CD4-positive, alpha-beta T cell (primary cell): ENCODE measurements around the gene PACSIN1. TPM values are rescaled to one million over a fixed set of nuclear protein-coding genes. Genes with fewer than 3 reads are reported as not detected.

Experiments
- ATAC-seq: fragments of 200-7000 bp; cut with Tn5 transposase; one replicate; pipeline ENCODE4 v1.10.0; 2022; ENCODE audit warnings: mild to moderate bottlenecking; ENCODE audit not compliant: poor library complexity
- CTCF ChIA-PET: fragments of 350-600 bp; sonication (Branson Sonifier 250); formaldehyde crosslinking; loops from one replicate; lab custom pipeline; 2021; ENCODE audit warnings: antibody characterized with exemption, inconsistent platforms; lab: Charles Lee
- POLR2A ChIA-PET: fragments of 350-600 bp; sonication (Branson Sonifier 250); formaldehyde crosslinking; loops from one replicate; lab custom pipeline; 2021; ENCODE audit warnings: antibody characterized with exemption, inconsistent platforms; lab: Charles Lee
- DNase-seq, 14 experiments: peaks; one replicate each; pipeline ENCODE4 v3.0.0-alpha.2; 2013 to 2020; ENCODE audit warnings: mixed read lengths in 2 of 14
- H3K27ac ChIP-seq, 2 donors: one replicate each; pipeline versions ENCODE4 v1.5.1 to v1.7.0; 2013; ENCODE audit warnings: low read length in 2 of 2, low read depth in 1 of 2, mild to moderate bottlenecking in 1 of 2
- H3K27me3 ChIP-seq, 2 experiments: 1 replicate in 1 of 2; 2 replicates in 1 of 2; pipeline versions ENCODE4 v1.6.1 to v1.7.0; 2013; ENCODE audit warnings: low read length in 2 of 2, control low read depth in 1 of 2, mild to moderate bottlenecking in 1 of 2, moderate library complexity in 1 of 2; ENCODE audit not compliant: insufficient read depth in 2 of 2, control insufficient read depth in 1 of 2
- H3K36me3 ChIP-seq: one replicate; pipeline ENCODE4 v1.6.1; 2013; ENCODE audit warnings: low read length, control low read depth; ENCODE audit not compliant: insufficient read depth
- H3K4me1 ChIP-seq: one replicate; pipeline ENCODE4 v1.6.1; 2013; ENCODE audit warnings: low read length, control low read depth; ENCODE audit not compliant: insufficient read depth
- H3K4me3 ChIP-seq: one replicate; pipeline ENCODE4 v1.5.1; 2013; ENCODE audit warnings: mild to moderate bottlenecking, low read length, moderate library complexity
- H3K9me3 ChIP-seq, 2 experiments: 1 replicate in 1 of 2; 2 replicates in 1 of 2; pipeline versions ENCODE4 v1.6.1 to v1.7.0; 2013; ENCODE audit warnings: low read length in 2 of 2, mild to moderate bottlenecking in 2 of 2, control low read depth in 1 of 2, moderate library complexity in 1 of 2; ENCODE audit not compliant: control insufficient read depth in 1 of 2, insufficient read depth in 1 of 2
- H3K27ac Mint-ChIP-seq: one replicate; pipeline ENCODE4 v1.8.0; 2020; ENCODE audit warnings: mixed read lengths
- H3K27me3 Mint-ChIP-seq: one replicate; pipeline ENCODE4 v1.8.0; 2021; ENCODE audit warnings: mixed read lengths
- H3K36me3 Mint-ChIP-seq: one replicate; pipeline ENCODE4 v1.8.0; 2021; ENCODE audit warnings: low read depth, mixed read lengths
- H3K4me1 Mint-ChIP-seq: one replicate; pipeline ENCODE4 v1.8.0; 2021; ENCODE audit warnings: low read depth, mixed read lengths
- H3K4me3 Mint-ChIP-seq: one replicate; pipeline ENCODE4 v1.8.0; 2020; ENCODE audit warnings: mild to moderate bottlenecking, mixed read lengths
- H3K9me3 Mint-ChIP-seq: one replicate; pipeline ENCODE4 v1.8.0; 2020; ENCODE audit warnings: mixed read lengths
- intact Hi-C, 2 experiments: fragments of 100-400 bp; cut with DNase I in 1 of 2; cut with micrococcal nuclease in 1 of 2; formaldehyde crosslinking; loops; one replicate each; pipeline versions ENCODE4 v1.15.1 to v1.9.0; 2023 to 2025; cut with DNase I, micrococcal nuclease
- total RNA-seq, 174 experiments: library from RNA in 2 of 174; stranded (reverse) in 2 of 174; gene quantifications; one replicate each; pipeline ENCODE4 v1.2.3 and lab custom pipeline; 2021 to 2026
- TF ChIP-seq, protein P1 (sequence below): fragments of 200-600 bp; IDR thresholded peaks from one replicate; pipeline ENCODE4 v1.8.0; 2022; ENCODE audit warnings: antibody characterized with exemption, mild to moderate bottlenecking

The PACSIN1 gene
- total RNA-seq, 2 experiments from 2014 or later = 1.3 to 1.4 TPM

DNA sequence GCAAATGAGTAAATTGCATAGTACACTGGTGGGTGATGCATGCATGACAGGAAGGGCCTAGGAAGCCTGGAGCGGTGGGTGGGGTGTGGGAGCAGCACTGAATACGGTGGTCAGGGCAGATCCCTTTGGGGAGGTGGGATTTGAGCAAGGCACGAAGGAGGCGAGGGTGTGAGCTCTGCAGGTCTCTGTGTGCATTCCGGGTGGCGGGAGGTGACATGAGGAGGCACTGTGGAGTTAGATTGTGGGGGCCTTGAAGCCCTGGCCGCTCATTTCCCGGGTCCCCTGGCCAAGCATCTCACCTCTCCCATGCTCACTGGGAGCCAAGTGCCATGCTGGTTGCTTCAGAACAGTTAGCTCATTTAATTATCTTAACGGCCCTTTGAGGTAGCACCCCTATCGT lies 96.5 kb downstream of the PACSIN1 start:
- Mint-ChIP-seq H3K27ac (no peak overlapping the region), H3K27me3 (no peaks in the 10 kb centered on the region), H3K36me3 (no peaks in the 10 kb centered on the region), H3K9me3 (no peaks in the 10 kb centered on the region), H3K4me3 (no peak overlapping the region), H3K4me1 (no peaks in the 10 kb centered on the region)
- no peak for DNase-seq
- Histone ChIP-seq H3K9me3 (peaks cover 0 to 5% of the 10 kb centered on the region in 2 experiments), H3K4me3 (no peak overlapping the region), H3K27ac (no peak overlapping the region), H3K36me3 (no peaks in the 10 kb centered on the region), H3K4me1 (no peaks in the 10 kb centered on the region), H3K27me3 (no peaks in the 10 kb centered on the region)
- ChIA-PET CTCF (no interaction called here), POLR2A (no interaction called here)
- TF ChIP-seq, protein P1, sequence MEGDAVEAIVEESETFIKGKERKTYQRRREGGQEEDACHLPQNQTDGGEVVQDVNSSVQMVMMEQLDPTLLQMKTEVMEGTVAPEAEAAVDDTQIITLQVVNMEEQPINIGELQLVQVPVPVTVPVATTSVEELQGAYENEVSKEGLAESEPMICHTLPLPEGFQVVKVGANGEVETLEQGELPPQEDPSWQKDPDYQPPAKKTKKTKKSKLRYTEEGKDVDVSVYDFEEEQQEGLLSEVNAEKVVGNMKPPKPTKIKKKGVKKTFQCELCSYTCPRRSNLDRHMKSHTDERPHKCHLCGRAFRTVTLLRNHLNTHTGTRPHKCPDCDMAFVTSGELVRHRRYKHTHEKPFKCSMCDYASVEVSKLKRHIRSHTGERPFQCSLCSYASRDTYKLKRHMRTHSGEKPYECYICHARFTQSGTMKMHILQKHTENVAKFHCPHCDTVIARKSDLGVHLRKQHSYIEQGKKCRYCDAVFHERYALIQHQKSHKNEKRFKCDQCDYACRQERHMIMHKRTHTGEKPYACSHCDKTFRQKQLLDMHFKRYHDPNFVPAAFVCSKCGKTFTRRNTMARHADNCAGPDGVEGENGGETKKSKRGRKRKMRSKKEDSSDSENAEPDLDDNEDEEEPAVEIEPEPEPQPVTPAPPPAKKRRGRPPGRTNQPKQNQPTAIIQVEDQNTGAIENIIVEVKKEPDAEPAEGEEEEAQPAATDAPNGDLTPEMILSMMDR = no peak
- intact Hi-C loops = no loop called here
- ATAC-seq = no peak

DNA sequence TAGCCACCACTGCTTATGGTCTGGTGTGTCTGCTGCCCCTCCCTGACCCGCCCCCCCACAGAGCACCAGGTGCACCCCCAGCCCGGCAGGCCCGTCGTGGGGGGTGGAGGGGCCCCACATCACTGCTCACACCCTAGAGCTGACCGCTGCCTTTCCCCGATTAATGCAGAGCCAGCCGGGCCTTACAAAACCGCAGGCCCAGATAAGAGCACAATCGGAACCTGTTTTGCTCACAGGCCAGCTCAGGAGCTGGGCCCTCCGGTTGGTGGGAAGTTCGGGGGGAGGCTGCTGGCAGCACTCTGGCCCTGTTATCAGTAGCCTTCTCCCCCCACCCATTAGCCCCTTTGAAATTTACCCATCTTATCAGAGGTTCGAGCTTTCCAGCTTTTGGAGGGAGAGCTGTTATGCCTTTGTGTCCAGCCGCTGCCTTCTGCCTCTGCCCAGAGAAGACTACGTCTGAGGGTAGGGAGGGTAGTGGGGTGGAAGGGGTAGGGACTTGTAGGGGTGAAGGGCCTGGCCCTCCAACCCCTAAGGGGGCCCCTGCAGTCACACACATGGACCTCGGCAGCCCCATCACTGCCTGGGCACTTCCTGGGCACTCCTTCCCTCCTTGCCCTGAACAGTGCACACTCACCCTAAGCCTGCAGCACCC lies 97.1 kb downstream of the PACSIN1 start:
- no peak overlapping the region for H3K4me3 Mint-ChIP-seq

DNA sequence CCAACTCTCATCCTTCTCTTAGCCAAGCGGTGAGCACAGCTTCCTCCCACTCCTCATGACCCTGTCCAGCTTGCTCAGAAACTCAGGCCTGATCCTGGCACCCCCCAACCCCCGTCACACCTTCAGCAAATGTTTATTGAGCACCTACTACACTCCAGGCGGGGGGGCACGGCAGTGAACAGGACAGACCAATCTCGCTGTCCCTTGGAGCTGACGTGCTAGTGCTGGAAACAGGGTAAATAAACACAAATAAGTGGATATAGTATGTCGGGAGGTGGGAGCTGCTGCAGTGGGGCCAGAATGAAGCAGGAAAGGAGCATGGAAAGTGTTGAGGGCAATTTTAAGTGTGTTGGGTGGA lies 97.6 kb downstream of the PACSIN1 start:
- ATAC-seq (no peak), DNase-seq (no peak)
- Mint-ChIP-seq H3K27ac (no peak overlapping the region), H3K27me3 (no peaks in the 10 kb centered on the region), H3K36me3 (no peaks in the 10 kb centered on the region), H3K4me3 (no peak overlapping the region), H3K4me1 (no peaks in the 10 kb centered on the region), H3K9me3 (no peaks in the 10 kb centered on the region)
- POLR2A ChIA-PET = interaction anchor here (0.6 kb wide), 1 partner anchor 323 kb away, joined by 3 read pairs; no protein-coding TSS in a partner anchor
- H3K4me1 ChIP-seq = no peaks in the 10 kb centered on the region
- no peaks in the 10 kb centered on the region for H3K36me3 ChIP-seq
- H3K27me3 ChIP-seq = no peaks in the 10 kb centered on the region
- CTCF ChIA-PET = no interaction called here
- no peak overlapping the region for H3K4me3 ChIP-seq
- H3K27ac ChIP-seq = no peak overlapping the region
- intact Hi-C loops = no loop called here
- TF ChIP-seq, protein P1 = no peak
- H3K9me3 ChIP-seq = peaks cover 0 to 4% of the 10 kb centered on the region in 2 experiments

More for the DNA sequence above, 97.1 kb downstream of the PACSIN1 start:
- TF ChIP-seq, protein P1 = no peak
- H3K27me3 Mint-ChIP-seq = no peaks in the 10 kb centered on the region
- no peaks in the 10 kb centered on the region for H3K27me3 ChIP-seq
- H3K4me1 Mint-ChIP-seq = no peaks in the 10 kb centered on the region
- intact Hi-C loops = no loop called here
- H3K4me1 ChIP-seq = no peaks in the 10 kb centered on the region
- peaks cover 0 to 5% of the 10 kb centered on the region in 2 experiments for H3K9me3 ChIP-seq
- ATAC-seq = no peak
- no peak for DNase-seq
- no peak overlapping the region for H3K4me3 ChIP-seq
- no peaks in the 10 kb centered on the region for H3K9me3 Mint-ChIP-seq
- H3K36me3 Mint-ChIP-seq = no peaks in the 10 kb centered on the region
- H3K27ac Mint-ChIP-seq = no peak overlapping the region
- H3K27ac ChIP-seq = no peak overlapping the region
- no peaks in the 10 kb centered on the region for H3K36me3 ChIP-seq
- ChIA-PET CTCF (no interaction called here), POLR2A (no interaction called here)
